IMR-90 (cell line): Measurements from ENCODE around the gene PLA2G10. TPM values are rescaled to one million over a fixed set of nuclear protein-coding genes. Genes with fewer than 3 reads are reported as not detected.

Source experiments
- ATAC-seq: fragments of 200-7000 bp; cut with Tn5 transposase; 2 replicates; pipeline ENCODE4 v1.9.1; 2020; ENCODE audit warnings: low read depth, mild to moderate bottlenecking, moderate library complexity
- BruUV-seq: library from RNA; stranded (reverse); fragments of 400-500 nt; replicated peaks from 2 replicates; lab custom pipeline; 2021; lab: Mats Ljungman, UMichigan
- CTCF ChIA-PET: fragments of 300-600 bp; formaldehyde crosslinking; extraction: SDS; loops from one replicate; lab custom pipeline; 2021; ENCODE audit warnings: antibody characterized with exemption; lab: Yijun Ruan, JAX
- POLR2A ChIA-PET: fragments of 300-600 bp; sonication (Branson Sonifier 250); formaldehyde crosslinking; loops from one replicate; lab custom pipeline; 2022; ENCODE audit warnings: antibody characterized with exemption; ENCODE audit not compliant: unreplicated experiment; lab: Charles Lee
- DNase-seq: peaks from one replicate; pipeline ENCODE4 v3.0.0; 2013
- H2AFZ ChIP-seq: replicated peaks from 2 replicates; pipeline ENCODE3; 2013; ENCODE audit warnings: low read length, mild to moderate bottlenecking; ENCODE audit not compliant: poor library complexity
- H2AK5ac ChIP-seq: 2 replicates; pipeline ENCODE4 v1.6.1; 2013; ENCODE audit warnings: low read depth, low read length, inconsistent platforms
- H2AK9ac ChIP-seq: replicated peaks from 2 replicates; pipeline ENCODE3; 2013; ENCODE audit warnings: mild to moderate bottlenecking, low read depth, low read length, moderate library complexity; ENCODE audit not compliant: poor library complexity
- H2BK120ac ChIP-seq: 2 replicates; pipeline ENCODE4 v1.6.1; 2013; ENCODE audit warnings: low read depth, low read length, inconsistent platforms
- H2BK15ac ChIP-seq: 3 replicates; pipeline ENCODE4 v1.6.1; 2013; ENCODE audit warnings: low read depth, low read length, inconsistent platforms
- H2BK20ac ChIP-seq: 2 replicates; pipeline ENCODE4 v1.6.1; 2013; ENCODE audit warnings: low read depth, mild to moderate bottlenecking, inconsistent platforms, low read length, moderate library complexity
- H2BK5ac ChIP-seq: 2 replicates; pipeline ENCODE4 v1.6.1; 2013; ENCODE audit warnings: mild to moderate bottlenecking, low read depth, low read length, inconsistent platforms; ENCODE audit not compliant: poor library complexity, severe bottlenecking
- H3K14ac ChIP-seq: replicated peaks from 2 replicates; pipeline ENCODE4 v1.6.1; 2013; ENCODE audit warnings: low read depth, low read length, inconsistent platforms
- H3K18ac ChIP-seq: 2 replicates; pipeline ENCODE4 v1.6.1; 2013; ENCODE audit warnings: low read depth, low read length, control low read depth
- H3K23ac ChIP-seq: 2 replicates; pipeline ENCODE4 v1.6.1; 2013; ENCODE audit warnings: low read depth, low read length, inconsistent platforms
- H3K27ac ChIP-seq: 2 replicates; pipeline ENCODE4 v1.5.1; 2013; ENCODE audit warnings: mild to moderate bottlenecking, control low read depth, low read length; ENCODE audit not compliant: insufficient read depth
- H3K27me3 ChIP-seq: 2 replicates; pipeline ENCODE4 v1.6.1; 2013; ENCODE audit warnings: low read length; ENCODE audit not compliant: control insufficient read depth, insufficient read depth
- H3K36me3 ChIP-seq: 2 replicates; pipeline ENCODE4 v1.6.1; 2013; ENCODE audit warnings: low read length, mixed read lengths; ENCODE audit not compliant: control insufficient read depth, insufficient read depth
- H3K4ac ChIP-seq: 2 replicates; pipeline ENCODE4 v1.6.1; 2013; ENCODE audit warnings: low read depth, low read length, inconsistent platforms
- H3K4me1 ChIP-seq: 2 replicates; pipeline ENCODE4 v1.6.1; 2013; ENCODE audit warnings: low read length, mixed read lengths; ENCODE audit not compliant: control insufficient read depth, insufficient read depth
- H3K4me2 ChIP-seq: 2 replicates; pipeline ENCODE4 v1.6.1; 2013; ENCODE audit warnings: low read depth, mild to moderate bottlenecking, control low read depth, low read length, moderate library complexity
- H3K4me3 ChIP-seq: 2 replicates; pipeline ENCODE4 v1.5.1; 2013; ENCODE audit warnings: low read depth, mild to moderate bottlenecking, control low read depth, low read length, moderate library complexity; ENCODE audit not compliant: insufficient read depth
- H3K56ac ChIP-seq: 2 replicates; pipeline ENCODE4 v1.6.1; 2013; ENCODE audit warnings: low read length, inconsistent platforms; ENCODE audit not compliant: insufficient read depth; ENCODE audit errors: extremely low read depth
- H3K79me1 ChIP-seq, 2 experiments: 2 replicates each; pipeline ENCODE4 v1.6.1; 2013; ENCODE audit warnings: low read length in 2 of 2, inconsistent platforms in 1 of 2, low read depth in 1 of 2
- H3K9ac ChIP-seq: 2 replicates; pipeline ENCODE4 v1.6.1; 2013; ENCODE audit warnings: low read depth, low read length, control low read depth
- H3K9me1 ChIP-seq: 2 replicates; pipeline ENCODE4 v1.6.1; 2013; ENCODE audit warnings: low read length, inconsistent platforms; ENCODE audit not compliant: insufficient read depth
- H3K9me3 ChIP-seq: 2 replicates; pipeline ENCODE4 v1.6.1; 2013; ENCODE audit warnings: low read length; ENCODE audit not compliant: control insufficient read depth, insufficient read depth
- H4K20me1 ChIP-seq: 2 replicates; pipeline ENCODE4 v1.6.1; 2013; ENCODE audit warnings: low read length, inconsistent platforms; ENCODE audit not compliant: insufficient read depth
- H4K5ac ChIP-seq: 2 replicates; pipeline ENCODE4 v1.6.1; 2013; ENCODE audit warnings: mild to moderate bottlenecking, low read depth, low read length, control low read depth
- H4K8ac ChIP-seq, 2 experiments: 2 replicates each; pipeline ENCODE4 v1.6.1; 2013; ENCODE audit warnings: low read depth in 2 of 2, low read length in 2 of 2, control low read depth in 1 of 2, inconsistent platforms in 1 of 2
- H4K91ac ChIP-seq: 2 replicates; pipeline ENCODE4 v1.6.1; 2013; ENCODE audit warnings: low read depth, low read length, inconsistent platforms; ENCODE audit not compliant: insufficient read depth
- BHLHE40 ChIP-seq: fragments of 150-350 bp; IDR thresholded peaks from 2 replicates; pipeline ENCODE4 v1.6.1; 2016; ENCODE audit warnings: mild to moderate bottlenecking, low read depth, low read length
- CHD1 ChIP-seq: IDR thresholded peaks from 2 replicates; pipeline ENCODE4 v1.6.1; 2012; ENCODE audit warnings: low read depth, low read length, improper control_type of control experiment
- MAFK ChIP-seq: IDR thresholded peaks from 2 replicates; pipeline ENCODE4 v1.6.1; 2012; ENCODE audit warnings: low read depth, low read length, improper control_type of control experiment
- NFE2L2 ChIP-seq: fragments of 150-350 bp; IDR thresholded peaks from 2 replicates; pipeline ENCODE4 v1.6.1; 2016; ENCODE audit warnings: low read depth, mild to moderate bottlenecking, low read length
- POLR2A ChIP-seq: IDR thresholded peaks from 2 replicates; pipeline ENCODE4 v1.6.1; 2012; ENCODE audit warnings: mild to moderate bottlenecking, low read depth, low read length
- RFX5 ChIP-seq: IDR thresholded peaks from 2 replicates; pipeline ENCODE4 v1.8.0; 2012; ENCODE audit warnings: low read depth, mild to moderate bottlenecking, low read length, moderate library complexity
- SMC3 ChIP-seq: fragments of 150-350 bp; IDR thresholded peaks from 2 replicates; pipeline ENCODE4 v1.6.1; 2016; ENCODE audit warnings: low read depth, mild to moderate bottlenecking, antibody characterized with exemption, low read length, moderate library complexity
- WGBS, 2 experiments: methylation state at CpG; one replicate each; pipeline versions ENCODE4 v1.1.5 to v1.1.7; 2013; ENCODE audit warnings: missing lambda C conversion rate in 2 of 2; ENCODE audit not compliant: insufficient read length in 1 of 2; ENCODE audit errors: extremely low coverage in 2 of 2; 5-methylcytosine and 5-hydroxymethylcytosine counted together
- dilution Hi-C: fragments of 300-500 bp; cut with HindIII; formaldehyde crosslinking; loops from one replicate; pipeline ENCODE4 v1.14.3; 2018; ENCODE audit warnings: low sequenced_read_pairs; ENCODE audit not compliant: unreplicated experiment
- in situ Hi-C: fragments of 300-500 bp; cut with MboI; formaldehyde crosslinking; loops from 3 replicates; pipeline ENCODE4 v1.14.3; 2019; ENCODE audit warnings: low sequenced_read_pairs, inconsistent platforms, mixed read lengths
- intact Hi-C: fragments of 100-400 bp; cut with micrococcal nuclease; formaldehyde crosslinking; loops from 2 replicates; pipeline ENCODE4 v1.10.0; 2022
- polyA plus RNA-seq, 3 experiments: library from polyadenylated mRNA; depleted of rRNA; stranded (reverse); fragments of >200 nt; gene quantifications; 2 replicates each; pipeline ENCODE4 v1.2.3, GENCODE V29; 2012; ENCODE audit warnings: low replicate concordance in 1 of 3
- total RNA-seq: library from RNA; depleted of rRNA; stranded (reverse); fragments of >200 nt; gene quantifications from 2 replicates; pipeline ENCODE4 v1.2.3, GENCODE V29; 2012
- TF ChIP-seq, protein P1 (sequence below): fragments of 150-350 bp; IDR thresholded peaks from 2 replicates; pipeline ENCODE4 v1.6.1; 2017; ENCODE audit warnings: mild to moderate bottlenecking, antibody characterized with exemption, low read length, low read depth

PLA2G10 gene
- total and polyA plus RNA-seq, 2 of the 4 experiments (the other 2 are of a cell fraction) = not detected

DNA sequence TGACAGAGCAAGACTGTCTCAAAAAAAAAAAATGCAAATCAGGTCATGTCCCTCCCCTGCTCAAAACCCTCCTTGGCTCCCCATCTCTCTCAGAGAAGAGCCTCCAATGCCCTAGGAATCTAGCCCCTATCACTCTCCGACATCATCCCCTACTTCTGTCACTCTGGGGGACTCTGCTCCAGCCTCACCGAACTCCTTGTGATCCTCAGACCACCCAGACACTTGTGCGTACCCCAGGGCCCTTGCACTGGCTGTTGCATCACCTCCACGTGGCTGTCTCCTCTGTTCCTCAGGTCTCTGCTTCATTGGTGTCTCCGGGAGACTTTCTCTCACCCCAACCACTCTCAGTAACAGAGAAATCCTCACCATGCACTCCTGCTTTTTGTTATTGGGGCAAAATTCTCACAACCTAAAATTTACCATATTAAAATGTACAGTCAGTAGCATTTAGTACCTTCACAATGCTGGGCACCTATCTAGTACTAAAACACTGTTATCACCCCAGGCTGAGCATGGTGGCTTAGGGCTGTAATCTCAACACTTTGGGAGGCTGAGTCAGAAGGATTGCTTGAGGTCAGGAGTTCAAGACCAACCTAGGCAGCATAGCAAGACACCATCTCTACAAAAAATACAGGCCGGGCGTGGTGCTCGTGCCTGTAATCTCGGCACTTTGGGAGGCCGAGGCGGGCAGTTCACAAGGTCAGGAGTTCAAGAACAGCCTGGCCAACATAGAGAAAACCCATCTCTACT lies 15.2 kb downstream of the PLA2G10 start:
- H4K5ac ChIP-seq = no peak overlapping the region
- BruUV-seq = no TSS peak
- dilution Hi-C loops = no loop called here

More for the DNA sequence above, 15.2 kb downstream of the PLA2G10 start:
- H3K27ac ChIP-seq = no peak overlapping the region
- no peak overlapping the region for H2BK15ac ChIP-seq
- H2AFZ ChIP-seq = no peak overlapping the region
- no peak overlapping the region for H3K4me3 ChIP-seq
- no peak overlapping the region for H3K4ac ChIP-seq
- H2AK9ac ChIP-seq = no peak overlapping the region
- ATAC-seq (no peak), DNase-seq (no peak)
- H2AK5ac ChIP-seq = no peak overlapping the region
- no peaks in the 10 kb centered on the region for H3K36me3 ChIP-seq
- H3K9ac ChIP-seq = no peak overlapping the region
- H4K20me1 ChIP-seq = no peaks in the 10 kb centered on the region
- H3K27me3 ChIP-seq = no peaks in the 10 kb centered on the region
- no peak overlapping the region for H3K4me2 ChIP-seq
- WGBS, 2 experiments = 67% methylated on average over 8 of the region's 11 CpGs; no CpG with 5 or more reads in 1 of the 2 experiments
- no peak overlapping the region for H3K18ac ChIP-seq
- in situ Hi-C loops (no loop called here), intact Hi-C loops (no loop called here)
- H3K9me1 ChIP-seq = no peaks in the 10 kb centered on the region
- no peak overlapping the region for H3K14ac ChIP-seq
- no peak for TF ChIP-seq MAFK
- TF ChIP-seq BHLHE40 = no peak
- TF ChIP-seq CHD1 = no peak
- no peak for TF ChIP-seq POLR2A
- TF ChIP-seq NFE2L2 = no peak
- TF ChIP-seq SMC3 = no peak
- no peak for TF ChIP-seq RFX5
- TF ChIP-seq, protein P1, sequence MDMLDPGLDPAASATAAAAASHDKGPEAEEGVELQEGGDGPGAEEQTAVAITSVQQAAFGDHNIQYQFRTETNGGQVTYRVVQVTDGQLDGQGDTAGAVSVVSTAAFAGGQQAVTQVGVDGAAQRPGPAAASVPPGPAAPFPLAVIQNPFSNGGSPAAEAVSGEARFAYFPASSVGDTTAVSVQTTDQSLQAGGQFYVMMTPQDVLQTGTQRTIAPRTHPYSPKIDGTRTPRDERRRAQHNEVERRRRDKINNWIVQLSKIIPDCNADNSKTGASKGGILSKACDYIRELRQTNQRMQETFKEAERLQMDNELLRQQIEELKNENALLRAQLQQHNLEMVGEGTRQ = no peak
- H3K4me1 ChIP-seq = no peaks in the 10 kb centered on the region
- H3K9me3 ChIP-seq = no peaks in the 10 kb centered on the region
- CTCF ChIA-PET = no interaction called here
- no peak overlapping the region for H4K91ac ChIP-seq
- no peak overlapping the region for H3K56ac ChIP-seq
- no peak overlapping the region for H4K8ac ChIP-seq
- no peak overlapping the region for H2BK5ac ChIP-seq
- no peaks in the 10 kb centered on the region for H3K79me1 ChIP-seq
- POLR2A ChIA-PET = no interaction called here
- H2BK120ac ChIP-seq = no peak overlapping the region
- H3K23ac ChIP-seq = no peak overlapping the region
- no peak overlapping the region for H2BK20ac ChIP-seq
